Kasumi-1 (cell line): ENCODE results near the gene POU3F3.

Experiments used
- DNase-seq, 2 experiments: peaks; one replicate each; lab custom pipeline; 2025; lab: John Stamatoyannopoulos, UW

Gene POU3F3

DNA sequence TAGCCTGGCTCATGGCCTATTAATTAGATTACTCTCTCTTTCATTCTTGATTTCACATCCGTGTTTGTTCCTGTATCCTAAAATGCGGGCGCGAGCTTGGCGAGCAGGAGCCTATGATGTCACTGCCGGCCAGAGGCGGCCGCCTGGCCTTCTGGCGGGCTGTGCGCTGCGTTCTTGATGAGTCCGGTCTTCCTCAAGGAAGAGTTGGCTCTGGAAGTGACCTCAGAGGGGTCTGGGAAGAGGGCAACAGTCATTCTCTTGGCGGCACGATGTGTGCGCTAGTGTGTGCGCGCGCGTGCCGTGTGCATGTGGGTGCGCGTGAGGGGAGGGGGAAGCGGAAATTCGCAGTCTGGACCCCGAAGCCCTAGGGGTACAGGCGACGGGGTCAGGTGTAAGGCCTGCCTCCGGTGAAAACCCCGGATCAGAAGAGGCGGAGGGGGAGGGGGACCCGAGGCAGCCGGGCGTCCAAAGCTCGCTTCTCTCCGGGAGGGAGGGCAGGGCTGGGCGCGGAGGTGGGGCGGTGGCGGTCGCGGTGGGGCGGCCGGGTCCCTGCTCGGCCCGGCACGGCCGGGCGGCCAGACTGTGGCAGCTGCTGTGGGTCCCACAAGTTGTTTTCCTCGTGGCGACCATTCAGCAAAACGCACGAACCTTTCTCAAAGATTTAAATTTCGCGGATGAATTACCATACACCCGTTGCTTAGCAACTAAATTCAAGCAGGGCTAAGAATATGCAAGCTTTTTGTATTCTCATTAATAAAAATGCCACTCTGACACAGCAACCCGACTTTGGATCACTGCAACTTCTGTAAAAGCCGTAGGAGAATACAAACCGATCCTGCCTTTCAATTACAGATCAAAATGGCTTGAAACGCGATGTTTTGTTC lies 8.4 kb downstream of the POU3F3 start:
- no peak for DNase-seq

DNA sequence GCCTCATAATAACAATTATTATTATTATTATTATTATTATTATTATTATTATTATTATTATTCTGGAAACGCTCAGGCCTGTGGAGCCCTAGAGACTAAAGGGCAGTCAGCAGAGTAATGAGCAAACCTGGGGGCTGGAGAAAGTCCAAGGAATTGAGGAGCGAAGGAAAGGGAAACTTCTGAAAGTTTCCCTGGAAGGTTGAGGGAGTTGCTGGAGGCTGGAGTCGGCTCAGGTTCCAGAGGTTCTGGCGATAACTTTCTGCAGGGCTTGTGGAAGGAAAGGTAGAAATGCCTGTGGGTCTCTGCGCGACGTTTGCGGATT lies 9.2 kb downstream of the POU3F3 start:
- no peak for DNase-seq

DNA sequence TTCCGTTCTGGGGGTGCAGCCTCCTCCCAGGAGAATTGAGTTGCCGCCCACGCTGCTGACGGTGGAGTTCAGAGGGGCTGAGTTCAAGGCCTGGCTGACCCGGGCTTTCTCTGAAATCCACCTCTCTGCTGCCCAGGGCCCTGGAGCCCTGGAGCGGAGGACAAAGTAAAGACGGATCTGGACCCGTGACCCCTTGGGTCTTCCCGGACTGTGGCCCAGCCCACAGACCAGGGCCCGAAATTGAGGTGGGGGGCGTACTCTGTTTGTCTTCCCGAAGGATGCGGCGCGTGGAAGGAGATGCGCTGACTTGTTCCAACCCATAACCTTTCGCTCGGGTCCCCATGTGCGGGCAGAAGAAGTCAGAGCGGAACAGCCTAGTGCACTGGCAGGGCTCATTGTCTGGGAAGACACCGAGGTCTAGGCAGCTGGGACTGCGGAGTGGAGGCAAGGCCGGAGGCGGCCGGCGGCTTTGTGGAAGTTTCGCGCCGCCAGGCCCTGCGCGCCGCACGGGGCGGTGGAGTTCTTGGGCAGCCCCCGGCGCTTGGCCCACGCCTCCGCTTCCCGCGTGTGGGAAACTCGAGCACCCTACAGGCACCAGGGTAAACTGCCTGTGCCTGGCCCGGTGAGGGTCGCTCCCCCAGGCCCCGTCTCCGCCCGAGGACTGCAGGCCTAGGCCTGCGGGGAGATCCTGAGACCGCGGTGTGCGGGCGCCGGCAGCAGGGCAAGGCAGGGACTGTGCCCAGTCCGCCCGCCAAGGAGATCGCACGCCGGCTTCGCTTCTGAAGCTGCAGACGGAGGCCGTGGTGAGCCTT lies 9.8 kb downstream of the POU3F3 start:
- DNase-seq, result no peak

DNA sequence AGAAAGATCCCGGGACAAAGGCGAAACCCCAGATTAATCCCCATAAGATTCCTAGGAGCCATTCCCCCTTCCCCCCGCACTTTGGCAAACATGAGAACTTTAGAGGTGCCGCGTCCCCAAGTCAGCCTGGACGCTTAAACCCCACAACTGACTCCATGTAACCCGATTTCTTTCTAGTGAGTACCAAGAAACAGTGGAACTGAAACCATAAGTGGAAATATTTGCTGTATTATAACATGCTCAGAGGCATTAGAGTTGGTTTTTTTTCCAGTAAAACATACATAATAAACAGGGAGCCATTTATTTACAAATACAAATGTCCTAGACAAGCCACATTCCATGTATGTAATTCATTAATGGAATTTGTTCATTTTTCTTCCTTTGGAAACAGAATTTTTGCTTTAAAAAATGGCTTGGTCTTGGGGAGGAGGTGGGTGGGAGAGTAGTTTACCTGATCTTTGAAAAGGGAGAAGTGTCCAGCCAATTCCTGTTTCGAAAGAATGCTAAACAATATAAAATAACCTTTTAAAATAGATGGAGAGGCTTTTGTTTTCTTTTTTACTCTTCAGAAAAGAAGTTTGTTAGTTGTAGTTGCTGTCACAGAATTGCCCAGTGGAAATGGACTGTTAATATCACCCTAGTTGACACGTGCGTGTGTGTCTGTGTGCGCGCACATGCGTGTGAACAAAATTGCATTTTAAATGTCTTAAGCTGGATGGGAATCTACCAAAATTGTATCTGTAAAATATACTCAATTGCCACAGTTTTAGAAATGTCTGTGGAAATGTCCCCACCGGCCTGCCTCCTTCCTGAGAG lies 10.6 kb downstream of the POU3F3 start:
- DNase-seq, result no peak

DNA sequence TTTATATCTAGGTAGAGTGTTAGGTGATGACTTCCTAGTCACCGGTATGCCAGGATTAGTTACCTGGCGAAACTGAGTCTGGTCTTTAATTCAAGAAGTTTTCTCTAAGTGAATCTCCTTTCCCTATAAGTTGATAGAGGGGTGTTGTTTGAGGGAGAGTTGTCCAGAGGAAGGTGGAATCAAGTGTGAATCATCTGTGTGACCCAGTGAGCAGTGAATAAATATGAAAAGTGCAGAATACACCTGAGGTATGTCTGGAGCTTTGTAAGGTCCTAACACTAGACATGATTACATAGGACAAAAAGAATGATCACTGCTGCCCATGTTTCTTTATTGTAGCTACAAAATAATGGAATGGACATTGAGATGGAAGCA lies 11.2 kb downstream of the POU3F3 start:
- no peak for DNase-seq

DNA sequence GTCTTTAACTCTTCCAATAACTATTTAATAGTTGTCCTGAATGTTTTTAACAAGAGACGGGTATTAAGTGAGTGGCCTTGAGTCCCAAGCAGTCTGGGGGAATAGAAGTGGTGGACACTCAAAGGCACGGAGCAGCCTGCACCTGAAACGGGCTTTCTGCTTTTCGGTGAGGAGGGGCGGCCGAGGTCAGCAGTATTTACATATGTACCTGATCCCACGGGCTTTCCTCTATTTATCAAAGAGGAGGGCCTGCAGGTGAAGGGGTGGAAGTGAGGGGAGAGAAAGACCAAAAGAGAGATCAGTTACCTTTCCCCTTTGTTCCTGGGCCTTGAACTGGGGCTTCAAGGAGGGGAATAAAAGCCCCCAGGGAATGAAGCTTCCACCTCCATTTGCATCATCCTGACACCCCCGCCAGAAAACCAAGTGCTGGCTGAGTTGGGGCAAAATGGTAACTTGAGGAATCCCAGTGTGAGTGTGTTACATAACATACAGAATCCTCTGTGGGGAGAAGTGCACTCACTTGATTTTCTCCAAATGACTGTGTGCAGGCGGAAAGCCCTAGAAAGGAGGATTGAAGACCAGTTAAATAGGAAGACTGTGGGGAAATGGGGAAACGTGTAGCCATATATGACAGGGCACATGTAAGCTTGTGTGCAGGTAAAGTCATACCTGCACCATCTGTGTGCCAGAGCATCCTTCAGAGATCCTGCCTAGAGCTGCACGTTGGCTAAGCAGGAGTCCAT lies 12.4 kb downstream of the POU3F3 start:
- no peak for DNase-seq

DNA sequence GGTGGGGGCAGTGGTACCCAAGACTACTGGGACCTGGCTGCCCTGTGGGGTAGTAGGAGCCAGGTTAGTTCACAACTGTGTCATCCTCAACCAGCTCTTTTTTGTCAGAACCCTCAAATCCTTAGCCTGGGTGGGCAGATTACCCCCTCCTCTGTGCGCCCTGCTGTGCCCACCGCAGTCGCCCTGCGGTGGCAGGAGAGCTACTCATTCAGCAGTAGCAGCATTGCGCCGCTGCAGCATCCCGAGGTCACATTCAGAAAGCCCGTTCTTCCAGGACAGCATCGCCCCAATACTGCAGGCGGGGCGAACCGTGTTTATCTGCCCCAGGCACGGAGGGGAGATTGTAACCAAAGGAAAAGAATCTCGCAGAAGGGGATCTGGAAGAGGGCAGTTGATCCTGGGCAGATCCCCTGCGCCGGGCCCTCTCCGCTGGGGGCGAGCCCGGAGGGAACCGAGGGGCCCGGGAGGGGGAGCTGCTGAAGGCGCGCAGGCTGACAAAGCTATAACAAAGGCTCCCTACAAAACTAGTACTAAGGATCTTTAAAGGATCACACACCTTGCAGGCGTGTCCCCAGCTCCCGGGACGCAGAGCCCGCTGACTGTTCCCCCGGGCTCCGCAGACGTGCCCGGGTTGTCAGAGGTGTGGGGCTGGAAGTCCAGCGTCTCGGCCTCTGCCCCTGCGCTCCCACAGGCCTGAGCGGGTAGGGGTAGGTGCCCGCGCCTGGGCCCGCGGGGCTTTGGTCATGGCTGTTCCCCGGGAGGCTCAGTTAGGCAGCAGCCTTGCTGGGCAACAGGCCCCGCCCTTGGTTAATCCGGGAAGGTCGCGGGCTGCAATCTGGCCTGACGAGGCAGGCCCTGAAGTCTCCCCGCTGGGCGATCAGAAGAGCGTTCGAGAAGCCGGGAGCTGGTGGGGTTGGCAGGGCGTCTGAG lies 13.2 kb downstream of the POU3F3 start:
- DNase-seq, result no peak

DNA sequence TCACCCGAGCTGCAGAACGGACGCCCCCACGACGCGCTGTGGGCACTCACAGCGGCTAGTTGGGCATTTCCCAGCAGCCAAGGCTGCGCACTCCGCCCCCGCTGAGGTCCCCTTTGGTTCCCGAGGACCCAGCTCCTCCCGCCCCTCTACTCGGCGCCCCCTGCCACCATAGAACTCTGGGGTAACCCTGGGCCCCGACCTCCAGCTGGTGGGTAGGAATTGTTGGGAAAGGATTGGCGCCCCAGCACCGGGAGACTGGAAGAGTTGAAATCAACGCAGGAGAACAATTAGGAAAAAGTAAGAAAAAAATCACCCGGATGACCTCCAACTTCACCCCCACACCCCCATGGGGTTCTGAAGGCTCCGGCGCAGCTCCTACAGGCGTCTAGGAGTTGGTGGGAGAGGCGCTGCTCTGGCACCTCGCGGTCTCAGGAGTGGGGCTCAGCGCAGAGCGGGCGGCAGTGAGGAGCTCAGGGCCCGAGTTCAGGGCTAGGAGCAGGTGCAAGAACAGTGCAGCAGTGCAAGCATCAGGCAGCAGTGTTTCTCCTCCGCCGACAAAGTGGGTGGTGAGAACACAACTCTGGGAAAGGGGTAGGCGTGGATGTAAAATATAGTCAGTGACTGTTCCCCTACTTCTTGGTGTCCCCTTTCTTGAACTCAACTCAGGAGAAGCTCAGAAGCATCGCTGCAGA lies 14.0 kb downstream of the POU3F3 start:
- DNase-seq, result no peak

DNA sequence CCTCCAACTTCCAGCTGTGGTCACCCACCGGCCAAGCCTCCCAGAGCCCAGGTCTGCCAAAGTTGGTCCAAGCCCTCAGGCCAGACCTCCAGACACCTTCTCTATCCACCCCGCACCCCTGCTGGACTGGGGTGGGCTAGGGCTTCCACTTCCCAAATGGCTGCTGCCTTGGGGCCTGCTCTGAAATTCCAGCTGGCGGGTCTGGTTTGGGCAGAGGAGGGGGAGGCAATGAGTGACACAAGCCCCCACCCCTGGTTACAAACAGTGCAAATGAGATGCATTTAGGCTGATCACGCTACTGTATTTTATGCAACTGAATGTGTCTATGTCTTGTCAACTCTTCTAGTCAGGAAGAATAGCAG lies 14.6 kb downstream of the POU3F3 start:
- no peak for DNase-seq

DNA sequence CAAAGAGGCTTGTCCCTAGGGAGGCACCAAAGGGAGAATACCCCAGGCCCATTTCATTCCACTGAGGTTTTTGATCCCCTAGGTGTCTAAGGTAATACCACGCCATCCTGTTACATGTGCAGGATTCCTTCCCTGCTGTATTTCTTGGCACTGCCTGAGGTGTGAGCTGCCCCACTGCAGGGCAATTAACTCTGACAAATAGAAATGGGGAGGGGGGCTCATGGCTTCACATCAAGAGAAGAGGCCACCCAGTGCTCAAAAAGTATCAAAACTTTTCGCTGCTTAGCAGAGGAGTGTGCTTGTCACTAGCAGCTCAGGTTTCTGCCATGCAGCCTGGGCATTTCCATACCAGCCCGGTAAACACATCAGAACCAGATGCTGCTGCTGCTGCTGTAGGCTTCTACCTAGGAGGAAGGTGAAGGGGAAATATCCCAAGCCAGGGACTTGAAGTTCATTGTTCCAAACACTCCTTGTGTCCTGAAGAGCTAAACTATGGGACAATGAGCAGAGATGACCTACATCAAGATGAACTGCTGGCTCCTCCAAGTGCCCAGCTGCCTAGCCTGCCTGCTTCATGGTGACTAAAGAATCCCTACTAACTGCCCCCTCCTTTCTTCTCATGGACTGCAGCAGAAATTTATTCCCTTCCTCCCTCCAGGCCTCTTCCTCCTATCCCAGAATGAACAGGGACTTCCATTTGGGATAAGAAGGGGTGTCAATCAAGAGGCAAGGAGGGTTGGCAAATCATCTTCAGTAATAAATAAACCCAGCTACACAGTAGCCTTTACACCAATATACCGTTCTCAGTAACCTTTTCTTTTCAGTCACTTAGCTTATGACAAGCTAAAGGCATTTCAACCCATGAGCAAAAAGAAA lies 16.4 kb downstream of the POU3F3 start:
- no peak for DNase-seq

DNA sequence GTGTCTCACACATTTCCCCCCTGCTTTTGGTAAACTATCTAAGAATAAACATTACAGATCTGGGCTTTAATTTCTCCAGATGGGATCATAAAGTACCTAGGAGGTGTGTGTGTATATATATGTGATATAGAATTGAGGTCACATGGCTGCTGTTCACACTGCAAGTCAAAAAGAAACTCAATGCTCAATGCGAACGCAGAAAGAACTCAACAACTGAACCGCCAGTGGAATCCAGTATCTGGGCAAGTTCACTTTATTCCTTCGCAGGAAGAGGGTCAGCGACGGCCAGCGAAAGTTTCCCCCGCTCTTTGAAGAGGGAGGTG lies 17.7 kb downstream of the POU3F3 start:
- DNase-seq, result no peak

DNA sequence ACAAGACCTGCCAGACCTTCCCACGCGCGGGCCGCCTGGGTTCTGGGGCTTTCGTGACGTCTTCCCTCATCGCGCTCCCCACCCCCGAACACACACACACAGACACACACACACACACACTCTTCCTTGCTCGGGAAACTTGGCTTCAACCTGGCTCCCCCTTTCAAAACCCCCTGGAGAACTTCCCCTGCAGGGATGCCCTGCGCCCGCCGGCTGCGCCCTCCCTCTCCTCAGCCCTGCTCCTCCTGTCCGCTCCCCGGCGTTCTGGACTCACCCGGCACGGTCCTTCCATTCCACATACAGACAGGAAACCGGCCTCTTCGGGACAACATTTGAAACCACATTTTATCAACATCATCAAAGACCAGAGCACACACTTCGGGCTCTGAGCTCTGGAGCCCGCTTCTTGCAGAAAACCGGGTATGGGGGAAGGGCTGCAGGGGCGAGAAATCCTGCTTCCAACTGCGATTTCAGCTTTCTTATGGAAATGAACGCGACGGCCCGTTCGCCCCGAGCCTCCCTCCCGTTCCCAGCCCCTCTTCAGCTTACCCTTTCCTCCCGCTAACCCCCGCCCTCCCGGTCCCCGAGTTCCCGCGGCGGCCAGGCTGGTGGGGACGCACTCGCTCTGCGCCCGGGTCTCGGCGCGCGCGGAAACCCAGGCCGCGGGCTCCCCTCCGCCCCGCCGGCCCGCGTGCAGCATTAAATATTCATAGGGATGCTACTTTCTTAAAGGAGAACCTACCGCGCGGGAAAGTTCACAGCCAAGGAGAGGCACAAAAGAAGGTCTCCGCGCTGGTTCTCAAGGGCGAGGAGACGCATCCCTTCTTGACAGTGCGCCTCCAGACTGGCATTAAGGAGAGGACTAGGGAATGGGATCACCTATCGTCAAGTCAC lies 18.3 kb downstream of the POU3F3 start:
- DNase-seq, result no peak

DNA sequence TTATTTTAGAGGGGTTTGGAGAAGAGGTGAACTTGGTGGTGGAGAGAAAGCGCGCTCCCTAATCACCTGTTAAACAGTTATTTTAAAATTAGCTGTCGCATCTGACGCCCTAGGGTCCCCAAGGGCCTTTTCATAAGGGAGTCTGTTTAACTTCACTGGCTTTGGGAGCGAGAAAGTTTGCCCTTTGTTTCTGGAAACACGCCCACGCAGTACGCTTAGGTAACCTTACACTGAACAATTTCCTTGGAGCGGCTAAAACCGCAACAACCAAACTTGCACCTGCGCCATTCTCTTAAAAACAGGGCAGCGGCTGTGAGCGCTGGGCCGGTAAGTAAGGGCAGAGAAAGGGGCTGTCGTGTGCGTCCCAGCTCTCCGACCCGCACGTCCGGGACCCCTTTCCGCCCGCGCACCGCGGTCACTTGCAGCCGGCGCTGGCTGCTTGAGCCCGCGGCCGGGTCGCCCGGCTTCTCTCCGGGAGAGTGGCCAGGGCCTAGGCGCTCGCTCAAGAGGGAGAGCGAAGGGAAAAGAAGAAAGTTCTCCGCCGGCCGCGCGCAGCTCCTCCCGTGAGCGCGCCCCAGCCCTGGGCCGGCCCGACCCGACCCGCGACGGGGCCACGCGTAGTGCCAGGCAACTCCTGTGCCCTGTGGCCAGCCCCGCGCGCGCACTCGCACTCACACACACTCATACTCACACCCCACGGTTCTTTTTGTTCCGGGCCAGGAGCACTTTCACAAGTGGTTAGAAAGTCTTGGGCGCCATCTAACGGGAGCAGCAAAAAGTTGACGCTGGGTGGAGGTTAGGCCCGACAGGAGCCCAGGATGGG lies 19.2 kb downstream of the POU3F3 start:
- DNase-seq, result peak; percentile 75 to 76

DNA sequence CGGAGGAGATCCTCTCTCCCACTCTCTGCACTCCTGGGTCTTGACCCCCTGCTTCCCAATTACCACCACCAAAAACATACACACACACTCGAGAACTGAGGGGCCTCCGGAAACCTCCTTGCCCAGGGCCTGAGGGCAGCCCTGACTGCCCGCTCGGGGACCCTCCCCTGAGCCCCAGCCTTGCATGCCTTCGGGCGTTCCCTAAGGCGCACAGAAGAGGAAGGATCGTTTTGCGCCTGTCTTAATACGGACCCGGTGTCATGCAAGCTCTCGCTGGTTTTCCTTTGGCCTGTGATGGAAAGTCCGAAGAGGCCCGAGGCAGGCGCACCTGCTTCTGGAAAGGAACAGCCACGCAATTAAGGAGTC lies 19.8 kb downstream of the POU3F3 start:
- DNase-seq, result no peak

DNA sequence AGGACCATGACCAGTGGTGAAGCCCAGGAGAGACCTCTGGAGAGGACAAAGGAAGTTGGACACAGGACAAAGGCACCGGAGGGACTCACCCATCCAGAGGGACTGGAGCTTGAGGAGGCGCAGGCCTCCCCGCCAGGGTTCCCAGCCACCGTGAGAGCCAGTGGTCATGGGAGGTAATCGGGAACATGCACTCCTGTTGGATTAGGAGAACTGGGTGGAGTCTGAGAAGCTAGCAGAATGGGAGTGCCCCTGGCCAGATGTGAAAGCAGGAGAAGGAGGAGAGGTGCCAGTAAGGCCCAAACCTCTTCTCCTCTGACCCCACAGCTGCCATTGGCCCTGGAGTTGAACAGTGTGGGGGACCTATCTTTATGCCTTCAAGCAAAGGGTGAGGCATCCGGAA lies 20.3 kb downstream of the POU3F3 start:
- DNase-seq, result no peak

DNA sequence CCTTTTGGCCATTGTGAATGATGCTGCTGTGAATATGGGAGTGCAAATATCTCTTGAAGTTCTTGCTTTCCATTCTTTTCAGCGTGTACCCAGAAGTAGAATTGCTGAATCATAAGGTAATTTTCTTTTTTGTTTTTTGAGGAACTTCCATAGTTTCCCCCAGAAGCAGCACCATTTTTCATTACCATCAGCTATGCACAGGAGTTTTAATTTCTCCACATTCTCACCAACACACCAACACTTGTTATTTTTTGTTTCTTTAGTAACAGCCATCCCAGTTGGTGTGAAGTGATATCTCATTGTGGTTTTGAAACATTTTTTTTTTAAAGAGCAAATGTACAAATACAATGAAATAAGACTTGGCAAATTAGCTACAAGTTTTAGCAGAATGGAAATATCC lies 21.3 kb downstream of the POU3F3 start:
- no peak for DNase-seq
